Fibroblast of skin of right biceps (primary cell): Measurements from ENCODE around the gene P2RY1.
"Not testable (repeated sequence)": the region's sequence is repeated elsewhere in the genome, so short reads cannot be mapped to it uniquely, and the experiment has no call there.

Experiments used
- DNase-seq: peaks from one replicate; pipeline ENCODE4 v3.0.0-alpha.2; 2013

P2RY1 gene

GRCh38 chr3:152841131-152841530, 6.2 kb downstream of the P2RY1 start:
- DNase-seq, result no peak

GRCh38 chr3:152842413-152842812, 7.5 kb downstream of the P2RY1 start:
- no peak for DNase-seq

GRCh38 chr3:152843955-152844354, 9.0 kb downstream of the P2RY1 start:
- DNase-seq, result no peak

- not testable (repeated sequence) for DNase-seq
These were observed 11.8 kb downstream of the P2RY1 start for GRCh38 chr3:152846572-152847202.

- not testable (repeated sequence) for DNase-seq
These were observed 12.7 kb downstream of the P2RY1 start for GRCh38 chr3:152847599-152847998.

- DNase-seq, result no peak
These were observed 15.2 kb downstream of the P2RY1 start for GRCh38 chr3:152849996-152850578.

GRCh38 chr3:152853196-152853595, 18.3 kb downstream of the P2RY1 start:
- DNase-seq, result peak; percentile 41

DNA sequence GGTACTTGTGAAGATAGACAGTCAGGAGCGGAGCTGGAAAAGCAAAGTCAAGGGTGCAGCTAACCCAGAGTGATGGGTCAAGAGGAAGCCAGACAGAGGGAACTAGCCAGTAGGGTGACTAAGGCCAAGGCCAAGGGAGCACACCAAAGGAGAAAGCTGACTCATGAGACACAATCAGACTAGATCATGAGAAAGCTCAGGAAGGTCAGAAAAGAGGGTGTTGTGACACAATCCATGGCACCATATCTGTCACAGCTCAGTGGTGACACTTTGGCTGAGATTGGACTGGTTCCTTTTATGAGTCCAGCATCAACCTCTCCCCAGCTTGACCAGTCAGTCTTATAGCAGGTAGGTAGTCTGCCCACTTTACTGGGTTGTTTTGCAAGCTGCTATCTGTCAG, 22.2 kb downstream of the P2RY1 start:
- DNase-seq, result no peak

DNA sequence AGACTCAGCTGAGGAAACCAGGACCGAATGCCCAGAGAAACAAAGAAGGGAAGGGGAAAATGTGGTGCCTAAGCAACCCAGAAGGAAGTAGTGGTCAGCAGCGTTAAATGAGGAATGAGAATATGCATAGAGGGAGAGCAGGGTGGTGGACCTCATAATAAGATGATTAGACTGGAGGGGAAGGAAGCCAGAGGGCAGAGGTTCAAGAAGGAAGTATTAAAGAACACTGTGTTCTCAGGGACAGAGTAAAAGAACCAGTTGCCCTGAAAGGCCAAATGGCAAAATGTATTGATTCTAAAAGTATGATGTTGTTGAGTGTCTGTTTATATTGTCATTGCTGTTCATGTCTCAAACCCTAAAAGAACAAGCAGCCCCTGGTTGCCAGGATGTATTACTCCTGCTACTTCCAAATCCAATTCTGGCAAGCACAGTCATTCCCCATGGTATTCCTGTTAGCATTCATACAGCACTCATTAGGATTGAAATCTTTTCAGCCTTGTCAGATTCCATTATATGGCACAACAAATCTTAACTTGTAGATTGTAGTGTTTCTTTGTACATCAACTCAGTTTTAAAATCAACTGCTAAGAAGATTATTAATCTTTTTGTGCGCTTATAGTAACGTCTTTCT, 23.4 kb downstream of the P2RY1 start:
- no peak for DNase-seq

DNA sequence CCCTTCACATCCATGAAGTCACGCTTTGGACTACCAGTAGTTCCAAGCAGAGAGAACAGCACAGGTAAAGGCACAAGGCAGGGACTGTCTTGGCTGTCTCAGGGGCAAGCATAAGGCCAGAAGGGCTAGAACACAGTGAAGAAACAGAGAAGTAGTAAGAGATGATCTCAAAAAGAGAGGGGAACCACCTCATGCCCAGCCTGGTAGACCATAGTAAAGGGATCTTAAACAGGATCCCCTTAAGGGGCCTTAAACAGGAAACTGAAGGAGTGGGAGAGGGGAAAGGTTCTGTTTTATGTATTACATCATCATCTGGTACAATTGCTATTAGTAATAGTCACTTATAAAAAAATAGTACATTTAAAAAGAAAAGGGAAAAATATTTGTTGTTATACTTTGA, 25.8 kb downstream of the P2RY1 start:
- DNase-seq, result no peak

DNA sequence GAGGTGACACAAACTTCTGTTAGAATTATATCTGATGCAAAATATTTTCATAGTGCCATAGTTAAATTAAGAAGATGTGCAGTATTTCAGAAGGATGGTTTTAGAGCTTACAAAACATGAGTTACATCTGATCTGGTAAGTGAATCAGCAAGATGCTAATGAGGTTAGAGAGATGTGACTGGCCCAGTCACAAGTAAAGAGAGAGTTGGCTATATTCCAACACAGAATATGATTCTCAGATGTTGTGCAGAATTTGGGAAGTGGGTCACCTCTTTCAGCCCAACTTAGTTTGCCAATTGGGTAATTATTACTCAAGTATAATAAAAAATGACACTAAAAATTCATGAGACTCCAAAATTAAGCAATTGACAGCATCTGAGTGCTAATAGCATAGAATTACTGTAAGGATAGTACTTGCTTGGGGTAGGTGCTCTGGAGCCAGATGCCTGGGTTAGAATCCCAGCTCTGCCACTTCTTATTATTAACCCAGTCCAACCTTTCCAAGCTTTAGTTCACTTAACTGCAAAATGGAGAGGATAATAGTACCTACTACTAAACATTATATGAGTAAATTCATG, 30.8 kb downstream of the P2RY1 start:
- peak; percentile 1 for DNase-seq

DNA sequence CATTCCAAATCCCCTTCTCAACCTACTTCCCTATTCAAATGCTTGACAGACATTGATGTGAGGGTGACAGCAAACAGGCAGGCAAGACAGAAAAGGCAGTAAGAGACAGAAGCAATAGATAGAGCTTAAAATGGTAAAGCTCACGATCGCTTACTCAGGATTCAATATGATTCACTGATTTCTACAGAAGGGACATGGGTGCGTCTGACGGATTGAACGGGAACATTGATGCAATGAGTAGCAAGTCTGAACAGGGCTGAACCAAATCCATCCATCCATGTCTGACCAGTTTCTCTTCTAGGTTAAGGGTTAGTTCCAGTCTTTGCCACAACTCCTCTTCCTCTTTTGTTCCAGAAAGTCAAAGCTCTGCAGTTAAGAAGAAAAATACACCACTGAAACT, 35.1 kb downstream of the P2RY1 start:
- DNase-seq, result no peak

DNA sequence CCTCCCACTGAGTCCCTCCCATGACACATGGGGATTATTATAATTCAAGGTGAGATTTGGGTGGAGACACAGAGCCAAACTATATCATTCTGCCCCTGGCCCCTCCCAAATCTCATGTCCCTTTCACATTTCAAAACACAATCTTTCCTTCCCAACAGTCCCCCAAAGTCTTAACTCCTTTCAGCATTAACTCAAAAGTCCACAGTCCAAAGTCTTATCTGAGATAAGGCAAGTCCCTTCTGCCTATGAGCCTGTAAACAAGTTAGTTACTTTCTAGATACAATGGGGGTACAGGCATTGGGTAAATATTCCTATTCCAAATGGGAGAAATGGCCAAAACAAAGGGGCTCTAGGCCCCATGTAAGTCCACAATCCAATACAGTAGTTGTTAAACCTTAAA, 38.4 kb downstream of the P2RY1 start:
- DNase-seq, result not testable (repeated sequence)

GRCh38 chr3:152874896-152875749, 40.2 kb downstream of the P2RY1 start:
- no peak for DNase-seq

DNA sequence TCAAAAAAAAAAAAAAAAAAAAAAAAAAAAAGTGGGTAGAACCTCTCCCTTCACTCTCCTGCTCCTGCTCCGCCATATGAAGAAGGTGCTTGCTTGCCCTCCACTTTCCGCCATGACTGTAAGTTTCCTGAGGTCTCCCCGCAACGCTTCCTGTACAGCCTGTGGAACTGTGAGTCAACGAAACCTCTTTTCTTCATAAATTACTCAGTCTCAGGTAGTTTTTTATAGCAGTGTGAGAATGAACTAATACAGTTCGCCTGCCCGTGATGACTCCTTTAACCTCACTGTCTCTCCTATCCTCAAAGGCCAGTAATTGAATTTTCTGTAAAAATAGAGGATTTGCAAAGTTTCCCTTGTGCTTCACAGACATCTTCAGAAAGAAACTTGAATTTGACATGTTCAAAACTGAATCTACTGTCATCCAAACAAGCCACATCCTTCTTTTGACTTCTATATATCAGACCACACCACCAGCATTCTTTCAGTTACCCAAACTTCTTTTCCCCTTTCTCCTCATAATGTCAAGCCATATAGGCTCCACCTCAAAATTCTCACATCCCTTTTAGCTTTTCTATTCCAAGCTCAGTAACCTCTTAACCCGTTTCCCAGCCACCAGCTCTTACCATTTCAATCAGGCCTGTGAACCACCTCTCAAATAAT, 44.3 kb downstream of the P2RY1 start:
- no peak for DNase-seq

DNA sequence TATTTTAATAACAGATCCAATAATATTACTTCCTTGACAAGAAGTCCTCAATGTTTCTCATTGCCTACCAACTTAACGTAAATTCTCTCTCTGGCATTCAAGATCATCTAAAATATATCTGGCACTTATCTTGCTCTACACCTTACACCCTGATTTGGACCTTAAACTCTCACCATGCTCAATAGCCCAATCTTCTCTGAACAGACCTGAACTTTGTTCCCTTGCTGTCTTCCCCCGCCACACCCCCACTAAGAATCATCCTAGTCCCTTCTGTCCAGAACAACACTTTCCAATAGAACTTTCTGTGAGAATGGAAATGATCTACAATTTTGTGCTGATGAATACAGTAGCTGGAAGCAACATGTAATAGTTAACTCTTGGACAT, 44.9 kb downstream of the P2RY1 start:
- no peak for DNase-seq

GRCh38 chr3:152885076-152885475, 50.1 kb downstream of the P2RY1 start:
- DNase-seq, result no peak
